Middle frontal gyrus (tissue), 1 donor: ENCODE measurements around the gene SMOC1.

Experiments used
- DNase-seq: peaks from one replicate; pipeline ENCODE4 v3.0.0-alpha.2; 2015; ENCODE audit warnings: low spot score; ENCODE audit errors: extremely low spot score

SMOC1 gene

GRCh38 chr14:69980457-69981425, 101.5 kb downstream of the SMOC1 start:
- no peak for DNase-seq

DNA sequence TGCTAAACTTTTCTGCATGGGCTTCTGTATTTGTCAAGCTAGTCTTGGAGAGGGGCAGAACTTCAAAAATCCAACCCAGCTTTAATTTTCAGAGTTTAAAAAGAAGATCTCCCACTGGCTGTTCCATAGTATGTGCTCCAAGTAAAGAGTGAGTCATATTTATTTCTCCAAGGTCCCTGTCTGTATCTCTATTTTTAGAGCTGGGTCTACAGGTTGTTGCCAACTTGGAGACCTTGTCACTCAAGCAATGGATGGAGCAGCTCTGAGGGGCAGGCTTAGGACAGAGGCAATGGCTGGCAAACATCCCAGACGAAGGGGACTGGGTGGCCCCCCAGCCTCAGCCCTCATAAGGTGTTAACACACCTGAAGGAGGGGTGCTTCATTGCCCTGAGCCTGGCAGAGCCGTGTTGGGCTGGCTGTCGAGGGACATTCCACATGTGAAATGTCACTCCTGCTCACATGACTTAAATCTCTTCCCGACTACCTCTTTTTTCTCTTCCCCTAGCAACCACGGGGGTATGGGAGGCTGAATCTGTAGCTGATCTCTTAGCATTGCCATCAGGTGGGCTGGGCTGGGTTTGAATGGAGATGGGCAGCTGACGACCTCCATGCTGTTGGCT, 103.1 kb downstream of the SMOC1 start:
- no peak for DNase-seq

GRCh38 chr14:69982886-69983285, 103.7 kb downstream of the SMOC1 start:
- DNase-seq, result no peak

DNA sequence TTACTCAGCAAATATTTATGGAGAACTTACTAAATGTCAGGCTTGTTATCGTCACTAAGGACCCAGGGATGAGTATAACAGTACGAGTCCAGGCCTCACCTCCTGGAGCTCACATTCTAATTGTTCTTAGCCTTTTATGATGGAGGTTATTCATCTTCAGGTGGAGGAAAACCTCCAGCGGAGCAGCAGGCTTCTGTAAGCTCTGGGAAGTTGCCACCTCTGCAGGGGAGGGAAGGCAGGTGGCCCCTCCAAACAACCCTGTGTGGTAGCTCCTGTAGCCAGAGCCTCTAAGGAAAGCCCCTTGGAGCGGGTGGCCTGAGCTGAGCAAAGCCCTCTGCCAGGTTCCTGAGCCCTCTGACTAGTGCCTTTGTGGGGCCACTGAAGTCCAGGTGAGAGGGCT, 104.1 kb downstream of the SMOC1 start:
- DNase-seq, result no peak

DNA sequence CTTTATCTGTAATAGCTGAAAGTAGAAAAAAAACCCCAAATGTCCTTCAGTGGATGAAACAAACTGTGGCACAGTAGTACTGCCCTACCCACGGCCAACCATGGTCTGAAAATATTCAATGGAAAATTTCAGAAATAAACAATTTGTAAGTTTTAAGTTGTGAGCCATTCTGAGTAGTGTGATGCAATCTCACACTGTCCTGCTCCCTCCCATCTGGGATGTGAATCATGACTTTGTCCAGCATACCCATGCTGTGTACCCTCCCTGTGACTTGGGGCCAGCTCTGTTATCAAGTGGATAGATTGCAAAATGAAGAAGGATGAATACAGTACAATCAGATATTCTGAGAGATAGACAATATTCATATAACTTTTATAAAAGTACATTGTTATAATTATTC, 106.2 kb downstream of the SMOC1 start:
- no peak for DNase-seq

DNA sequence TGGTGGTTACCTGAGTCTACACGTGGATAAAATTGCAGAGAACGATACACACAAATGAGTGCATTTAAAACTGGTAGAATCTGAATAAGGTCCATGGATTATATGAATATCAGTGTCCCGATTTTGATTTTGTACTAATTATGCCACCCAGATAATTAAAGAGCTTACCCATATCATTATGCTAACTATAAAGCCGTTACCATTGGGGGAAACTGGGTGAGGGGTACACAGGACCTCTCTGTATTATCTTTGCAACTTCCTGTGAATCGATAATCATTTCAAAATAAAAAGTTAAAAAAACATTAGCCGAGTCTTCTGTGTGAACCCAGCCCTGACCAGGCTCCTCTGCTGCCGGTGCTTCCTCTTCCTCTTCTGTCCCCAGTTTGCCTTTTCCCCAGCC, 107.1 kb downstream of the SMOC1 start:
- DNase-seq, result no peak

DNA sequence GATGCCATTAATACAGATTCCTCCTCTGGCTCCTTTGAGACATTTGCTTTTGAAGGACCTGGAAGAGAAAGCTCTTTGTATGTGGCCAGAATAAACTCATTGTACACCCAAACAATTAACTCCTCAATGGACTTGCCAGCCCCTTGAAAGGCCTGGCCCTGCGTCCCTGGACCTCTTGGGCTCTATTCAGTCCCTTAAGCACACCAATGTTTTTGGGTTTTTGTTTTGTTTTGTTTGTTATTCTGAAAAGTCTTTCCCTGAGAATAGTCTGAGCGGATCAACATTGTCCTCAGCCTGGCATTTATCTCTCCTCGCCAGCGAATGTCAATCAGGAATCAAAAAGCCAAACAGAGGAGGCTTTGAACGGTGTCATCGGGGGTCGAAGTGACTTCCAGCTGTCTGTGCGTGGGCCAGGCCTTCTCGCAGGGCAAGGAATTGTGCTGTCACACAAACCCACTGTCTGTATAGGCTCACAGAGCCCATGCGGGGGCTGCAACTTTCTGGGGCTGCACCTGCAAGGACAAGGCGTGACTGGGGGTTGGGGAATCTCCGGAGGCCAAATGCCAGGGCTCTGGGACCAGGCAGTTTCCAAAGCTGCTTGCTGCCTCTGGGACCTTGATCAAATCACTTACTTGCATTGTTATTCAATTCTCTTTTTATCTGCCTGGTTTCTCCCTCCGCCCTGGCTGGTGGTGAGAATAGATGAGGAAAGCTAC, 108.3 kb downstream of the SMOC1 start:
- no peak for DNase-seq

- DNase-seq, result no peak
Observed at GRCh38 chr14:69988979-69989378, 109.8 kb downstream of the SMOC1 start.

- no peak for DNase-seq
Observed at GRCh38 chr14:69989622-69990021, 110.4 kb downstream of the SMOC1 start.

DNA sequence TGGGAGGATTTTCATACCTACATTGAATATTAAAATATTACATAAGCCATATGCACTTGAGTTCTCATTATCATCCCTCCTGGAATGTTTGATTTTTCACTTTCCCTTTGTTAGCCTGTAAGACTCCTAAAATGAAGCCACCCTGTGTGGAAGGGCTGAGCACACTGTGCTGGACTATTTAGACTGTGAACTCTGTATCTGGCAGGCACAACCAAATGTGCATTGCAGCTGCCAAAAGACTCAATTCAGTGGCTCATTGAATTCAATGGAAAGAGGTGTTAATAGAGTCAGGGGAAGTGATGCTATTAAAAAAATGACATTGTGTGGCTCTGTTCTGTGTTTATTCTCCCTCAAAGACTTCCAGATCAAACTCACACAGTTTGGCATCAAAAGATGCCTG, 111.1 kb downstream of the SMOC1 start:
- DNase-seq, result no peak

DNA sequence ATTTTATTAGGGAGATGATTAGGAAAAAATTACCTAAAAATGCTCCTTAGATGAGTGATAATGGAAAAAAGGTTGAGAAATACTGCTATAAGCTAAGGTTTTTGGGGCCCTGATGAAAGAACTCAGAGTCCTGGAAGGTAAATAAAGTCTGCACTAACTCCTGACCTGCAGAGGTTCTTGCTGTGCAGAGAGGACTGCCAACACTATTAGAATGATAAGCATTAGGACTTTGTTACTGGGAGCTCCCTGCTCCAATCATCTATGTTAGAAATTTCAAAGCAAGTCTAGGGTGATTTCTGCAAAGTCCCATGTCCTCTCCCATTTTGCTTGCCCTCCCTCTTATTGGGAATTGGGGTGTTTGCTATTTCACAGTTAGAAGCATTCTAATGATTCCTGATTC, 112.2 kb downstream of the SMOC1 start:
- no peak for DNase-seq

GRCh38 chr14:69992564-69992963, 113.3 kb downstream of the SMOC1 start:
- no peak for DNase-seq

- no peak for DNase-seq
Observed at GRCh38 chr14:69993326-69993725, 114.1 kb downstream of the SMOC1 start.

DNA sequence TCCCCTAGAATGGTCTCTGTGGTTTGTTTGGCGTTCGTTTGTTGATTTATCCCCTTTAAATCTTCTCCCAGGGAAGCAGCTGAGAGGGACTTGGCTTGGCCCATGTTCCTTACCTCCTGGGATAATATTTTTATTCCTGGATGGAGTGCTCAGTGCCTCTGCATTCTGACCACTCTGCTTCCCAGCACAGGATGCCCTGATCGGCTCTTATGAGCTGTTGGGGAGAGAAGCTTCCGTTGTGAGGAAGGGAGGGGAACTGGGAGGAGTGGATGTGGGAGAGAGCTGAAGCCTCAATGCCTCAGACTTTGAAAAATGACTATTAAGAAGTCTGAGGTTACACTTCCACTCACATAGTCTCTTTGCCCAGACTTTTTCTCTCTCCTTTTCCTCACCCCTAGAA, 114.8 kb downstream of the SMOC1 start:
- no peak for DNase-seq

DNA sequence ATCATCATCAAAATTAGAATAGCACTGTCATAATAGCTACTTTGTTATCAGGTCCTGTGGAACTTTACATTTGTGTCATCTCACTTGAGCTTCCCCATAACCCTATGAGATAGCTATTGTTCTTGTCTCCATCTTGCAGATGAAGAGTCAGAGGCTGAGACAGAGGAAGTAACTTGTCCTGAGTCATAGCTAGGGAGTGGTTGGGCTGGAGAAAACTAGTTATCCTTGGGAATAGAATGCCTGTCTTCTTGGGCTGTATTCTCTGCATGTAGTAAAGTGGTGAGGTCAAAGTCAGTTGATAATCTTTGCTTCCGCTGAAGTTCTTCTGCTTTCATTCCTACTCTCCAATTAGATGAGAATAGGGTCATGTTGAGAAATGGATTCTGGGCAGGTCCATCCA, 117.0 kb downstream of the SMOC1 start:
- DNase-seq, result no peak

DNA sequence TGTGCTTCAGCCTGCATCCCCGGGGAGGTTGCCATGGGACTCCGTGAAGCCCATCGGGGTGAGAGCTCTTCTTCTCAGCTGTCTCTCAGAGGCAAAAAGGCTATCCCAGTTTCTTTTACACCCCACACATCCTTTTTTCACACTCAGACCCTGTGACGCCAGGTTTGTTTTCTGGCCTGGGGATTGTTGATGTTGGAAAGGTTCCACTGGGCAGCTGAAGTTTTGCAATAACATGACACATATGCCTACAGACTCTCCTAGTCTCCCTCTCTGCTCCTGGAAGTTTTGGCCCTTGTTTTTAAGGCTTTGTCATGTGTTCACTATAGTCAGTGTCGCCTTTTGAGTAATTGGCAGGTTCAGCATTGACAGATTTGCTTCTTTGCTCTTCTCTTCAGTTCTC, 118.6 kb downstream of the SMOC1 start:
- DNase-seq, result no peak

DNA sequence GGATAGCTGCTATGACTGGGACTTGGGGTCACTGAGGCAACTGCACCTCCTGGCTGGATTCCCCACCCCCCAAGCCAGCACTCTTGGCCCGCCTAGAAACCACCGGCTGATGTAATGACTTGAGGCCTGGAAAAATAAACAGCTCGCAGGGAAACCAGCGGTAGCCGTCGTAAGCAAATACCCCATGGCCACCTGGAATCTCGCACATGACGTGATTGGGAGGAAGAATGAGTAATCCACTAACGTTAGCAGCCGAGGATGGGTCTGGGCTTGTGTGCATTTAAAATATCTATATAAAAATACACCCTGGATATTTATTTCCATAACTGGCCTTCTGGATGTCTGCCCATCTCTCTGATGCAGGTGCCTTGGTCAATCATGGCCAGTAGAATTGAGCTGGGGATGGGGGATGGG, 120.1 kb downstream of the SMOC1 start:
- no peak for DNase-seq

DNA sequence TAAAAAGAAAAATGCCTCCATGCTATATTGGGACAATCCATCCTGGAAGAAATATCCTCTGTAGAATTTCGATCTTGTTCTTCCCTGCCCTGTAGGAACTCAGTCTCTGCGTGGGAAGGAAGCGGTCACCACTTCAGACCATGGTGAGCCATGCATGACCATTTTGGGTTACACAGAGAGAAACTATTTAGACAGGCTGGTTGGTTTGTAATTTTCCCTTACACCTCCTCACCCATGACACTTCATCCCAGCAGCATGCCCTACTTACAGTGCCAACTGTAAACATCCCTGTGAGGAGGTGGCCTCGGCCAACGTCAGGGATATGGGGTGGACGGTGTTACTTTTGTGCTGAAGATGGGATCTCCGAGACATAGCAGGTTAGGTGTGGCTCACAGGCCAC, 121.4 kb downstream of the SMOC1 start:
- DNase-seq, result no peak

DNA sequence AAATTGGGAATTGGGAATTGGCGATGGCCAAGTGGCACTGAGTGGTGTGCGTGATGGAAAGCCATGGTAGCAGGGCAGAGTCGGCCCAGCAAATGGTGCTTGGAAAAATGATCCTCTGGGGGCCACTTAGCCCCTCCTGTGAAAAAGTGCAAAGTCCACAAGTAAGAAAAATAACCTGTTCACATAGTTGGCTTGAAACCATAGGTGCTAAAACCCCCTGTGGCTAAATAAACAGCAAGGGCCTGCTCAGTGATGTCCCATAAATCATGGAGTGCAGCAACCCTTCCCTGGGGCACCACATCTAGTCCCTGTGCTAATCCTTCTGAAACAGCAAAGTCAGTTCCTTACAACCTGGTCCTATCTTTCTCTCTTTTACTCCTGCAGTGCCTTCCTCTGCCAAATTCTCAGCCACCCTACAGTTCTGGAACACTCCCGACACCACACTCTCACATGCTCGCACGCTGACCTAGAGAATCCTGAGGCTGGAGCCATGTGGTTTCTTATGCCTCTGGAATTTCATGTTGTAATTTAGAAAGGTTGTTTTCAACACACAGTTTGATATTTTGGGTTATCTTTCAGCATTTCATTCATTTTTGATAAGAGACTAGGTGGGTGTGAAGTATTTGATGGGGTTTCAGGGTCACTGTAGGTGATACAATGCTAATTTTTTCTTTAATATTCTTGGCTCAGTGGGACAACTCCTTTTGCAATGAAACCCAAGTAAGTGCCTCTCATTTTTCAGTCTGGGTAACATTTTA, 123.6 kb downstream of the SMOC1 start:
- no peak for DNase-seq

- no peak for DNase-seq
Observed at GRCh38 chr14:70004791-70005190, 125.6 kb downstream of the SMOC1 start.

DNA sequence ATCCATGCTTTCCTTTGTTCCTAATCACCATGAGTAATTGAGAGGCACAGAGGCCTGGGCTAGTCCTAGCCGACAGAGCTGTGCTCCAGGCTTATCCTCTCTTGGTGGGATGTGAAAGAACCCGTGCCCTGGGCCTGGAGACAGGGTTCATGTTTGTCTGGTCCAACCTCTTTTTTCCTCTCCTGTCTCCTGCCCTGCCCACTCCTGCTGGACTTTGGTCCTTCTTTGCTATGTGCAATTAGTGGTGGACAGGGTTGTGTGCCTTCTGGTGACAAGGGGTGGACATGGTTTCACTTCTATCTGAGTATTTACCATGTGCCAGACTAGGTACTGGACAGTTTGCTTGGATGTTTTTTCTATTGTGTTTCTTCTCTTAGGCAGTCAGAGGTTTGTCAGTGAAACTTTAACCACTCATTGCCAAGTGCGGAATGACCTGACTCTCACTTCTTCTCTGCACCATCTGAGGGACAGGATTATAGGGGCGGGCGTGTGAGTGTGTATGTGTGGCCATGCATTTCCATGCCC, 126.1 kb downstream of the SMOC1 start:
- no peak for DNase-seq
